Neural progenitor cell (in vitro differentiated cells): ENCODE measurements around the gene TOR4A. TPM values are rescaled to one million over a fixed set of nuclear protein-coding genes. Genes with fewer than 3 reads are reported as not detected.

ENCODE experiments used
- DNase-seq: peaks from one replicate; pipeline ENCODE4 v3.0.0-alpha.2; 2016; ENCODE audit warnings: low spot score
- H2AFZ ChIP-seq: fragments of 200-600 bp; sonication (generic); replicated peaks from 2 replicates; pipeline ENCODE4 v1.6.1; 2016; ENCODE audit warnings: antibody characterized with exemption
- H3F3A ChIP-seq: fragments of 200-600 bp; sonication (generic); 2 replicates; pipeline ENCODE4 v1.6.1; 2016; ENCODE audit warnings: antibody characterized with exemption, low read depth
- H3K27ac ChIP-seq: fragments of 200-600 bp; sonication (generic); 2 replicates; pipeline ENCODE4 v1.5.1; 2016; ENCODE audit warnings: mild to moderate bottlenecking
- H3K27me3 ChIP-seq: fragments of 200-600 bp; sonication (generic); 2 replicates; pipeline ENCODE4 v1.6.1; 2016; ENCODE audit warnings: mild to moderate bottlenecking, moderate library complexity
- H3K36me3 ChIP-seq: fragments of 200-600 bp; sonication (generic); 2 replicates; pipeline ENCODE4 v1.5.1; 2016
- H3K4me1 ChIP-seq: fragments of 200-600 bp; sonication (generic); 2 replicates; pipeline ENCODE4 v1.6.1; 2016; ENCODE audit warnings: mixed run types
- H3K4me2 ChIP-seq: fragments of 200-600 bp; sonication (generic); 2 replicates; pipeline ENCODE4 v1.6.1; 2016
- H3K4me3 ChIP-seq: fragments of 200-600 bp; sonication (generic); 2 replicates; pipeline ENCODE4 v1.5.1; 2016
- H3K79me2 ChIP-seq: fragments of 200-600 bp; sonication (generic); 2 replicates; pipeline ENCODE4 v1.6.1; 2016; ENCODE audit warnings: low read depth
- H3K9ac ChIP-seq: fragments of 200-600 bp; sonication (generic); 2 replicates; pipeline ENCODE4 v1.6.1; 2016
- H3K9me3 ChIP-seq: fragments of 200-600 bp; sonication (generic); 2 replicates; pipeline ENCODE4 v1.5.1; 2016; ENCODE audit warnings: low read depth
- H4K20me1 ChIP-seq: fragments of 200-600 bp; sonication (generic); 2 replicates; pipeline ENCODE4 v1.6.1; 2016; ENCODE audit warnings: low read depth
- H3K27ac Mint-ChIP-seq: 3 replicates; pipeline ENCODE4 v1.8.0; 2021; ENCODE audit warnings: mixed read lengths
- H3K27me3 Mint-ChIP-seq: 2 replicates; pipeline ENCODE4 v1.8.0; 2022; ENCODE audit warnings: low read depth, mild to moderate bottlenecking, inconsistent platforms, moderate library complexity, mixed read lengths; ENCODE audit not compliant: insufficient read depth
- H3K36me3 Mint-ChIP-seq: 3 replicates; pipeline ENCODE4 v1.8.0; 2021; ENCODE audit warnings: mixed read lengths
- H3K4me1 Mint-ChIP-seq: 3 replicates; pipeline ENCODE4 v1.8.0; 2021; ENCODE audit warnings: mixed read lengths
- H3K4me3 Mint-ChIP-seq: 3 replicates; pipeline ENCODE4 v1.8.0; 2021; ENCODE audit warnings: mild to moderate bottlenecking, moderate library complexity, mixed read lengths
- H3K9me3 Mint-ChIP-seq: 3 replicates; pipeline ENCODE4 v1.8.0; 2020; ENCODE audit warnings: mixed read lengths
- EZH2 ChIP-seq: fragments of 200-600 bp; sonication (generic); IDR thresholded peaks from 2 replicates; pipeline ENCODE4 v1.6.1; 2017; ENCODE audit warnings: antibody characterized with exemption, mild to moderate bottlenecking, moderate library complexity
- EZH2phosphoT487 ChIP-seq: fragments of 200-600 bp; sonication (generic); IDR thresholded peaks from 2 replicates; pipeline ENCODE4 v1.6.1; 2017; ENCODE audit warnings: antibody characterized with exemption
- total RNA-seq: library from RNA; depleted of rRNA; stranded (reverse); fragments of >200 nt; gene quantifications from 2 replicates; pipeline ENCODE4 v1.2.3, GENCODE V29; 2015; ENCODE audit warnings: low replicate concordance
- TF ChIP-seq, protein P1 (sequence below): fragments of 200-600 bp; sonication (generic); IDR thresholded peaks from 2 replicates; pipeline ENCODE4 v1.5.1; 2017; ENCODE audit warnings: antibody characterized with exemption, mild to moderate bottlenecking

The TOR4A gene
- total RNA-seq, 1 donor from 2014 or later: 0.39 TPM

DNA sequence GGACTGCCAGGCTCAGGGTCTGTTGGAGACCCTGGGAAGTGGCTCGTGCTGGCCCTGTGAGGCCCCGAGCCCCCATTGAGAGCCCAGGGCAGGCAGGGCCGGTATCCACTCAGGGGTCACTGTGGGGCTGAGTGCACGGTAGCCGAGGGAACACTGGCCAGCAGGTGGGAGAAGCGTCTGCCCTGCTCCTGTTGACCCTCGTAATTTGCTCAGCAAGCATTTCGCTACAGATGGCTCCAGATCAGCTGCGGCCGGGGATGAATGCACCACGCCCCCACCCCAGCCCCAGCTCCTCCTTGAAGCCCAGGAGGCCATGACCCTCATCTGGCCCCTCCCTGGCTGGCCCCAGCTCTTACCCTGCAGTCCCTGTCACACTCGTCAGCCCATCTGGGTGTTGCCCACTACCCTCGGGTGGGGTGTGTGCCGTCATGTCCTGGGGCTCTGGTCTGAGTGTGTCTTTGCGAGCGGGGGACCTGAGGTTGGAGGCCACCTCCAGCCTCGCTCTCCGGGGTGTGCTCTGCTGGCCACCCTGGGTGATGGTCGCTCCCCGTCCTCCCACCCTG is 30.6 kb downstream of the TOR4A start:
- no peak overlapping the region for H3K27ac Mint-ChIP-seq
- H3K4me1 Mint-ChIP-seq: peaks cover 34% of the 10 kb centered on the region
- Histone ChIP-seq H3K27me3 (peaks cover 9% of the 10 kb centered on the region), H3K4me1 (peaks cover 44% of the 10 kb centered on the region), H3K9me3 (no peaks in the 10 kb centered on the region), H3K4me2 (no peak overlapping the region), H3K27ac (no peak overlapping the region), H3K36me3 (no peaks in the 10 kb centered on the region), H3K79me2 (no peaks in the 10 kb centered on the region), H4K20me1 (peaks cover 9% of the 10 kb centered on the region), H2AFZ (no peak overlapping the region), H3K4me3 (no peak overlapping the region), H3K9ac (no peak overlapping the region), H3F3A (peaks cover 15% of the 10 kb centered on the region)
- TF ChIP-seq, protein P1, sequence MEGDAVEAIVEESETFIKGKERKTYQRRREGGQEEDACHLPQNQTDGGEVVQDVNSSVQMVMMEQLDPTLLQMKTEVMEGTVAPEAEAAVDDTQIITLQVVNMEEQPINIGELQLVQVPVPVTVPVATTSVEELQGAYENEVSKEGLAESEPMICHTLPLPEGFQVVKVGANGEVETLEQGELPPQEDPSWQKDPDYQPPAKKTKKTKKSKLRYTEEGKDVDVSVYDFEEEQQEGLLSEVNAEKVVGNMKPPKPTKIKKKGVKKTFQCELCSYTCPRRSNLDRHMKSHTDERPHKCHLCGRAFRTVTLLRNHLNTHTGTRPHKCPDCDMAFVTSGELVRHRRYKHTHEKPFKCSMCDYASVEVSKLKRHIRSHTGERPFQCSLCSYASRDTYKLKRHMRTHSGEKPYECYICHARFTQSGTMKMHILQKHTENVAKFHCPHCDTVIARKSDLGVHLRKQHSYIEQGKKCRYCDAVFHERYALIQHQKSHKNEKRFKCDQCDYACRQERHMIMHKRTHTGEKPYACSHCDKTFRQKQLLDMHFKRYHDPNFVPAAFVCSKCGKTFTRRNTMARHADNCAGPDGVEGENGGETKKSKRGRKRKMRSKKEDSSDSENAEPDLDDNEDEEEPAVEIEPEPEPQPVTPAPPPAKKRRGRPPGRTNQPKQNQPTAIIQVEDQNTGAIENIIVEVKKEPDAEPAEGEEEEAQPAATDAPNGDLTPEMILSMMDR: no peak
- TF ChIP-seq EZH2phosphoT487: no peak
- no peak for TF ChIP-seq EZH2
- peaks cover 2% of the 10 kb centered on the region for H3K27me3 Mint-ChIP-seq
- peak; percentile 47 for DNase-seq
- H3K9me3 Mint-ChIP-seq: no peaks in the 10 kb centered on the region
- H3K4me3 Mint-ChIP-seq: peak overlapping the region; percentile 38
- H3K36me3 Mint-ChIP-seq: no peaks in the 10 kb centered on the region

DNA sequence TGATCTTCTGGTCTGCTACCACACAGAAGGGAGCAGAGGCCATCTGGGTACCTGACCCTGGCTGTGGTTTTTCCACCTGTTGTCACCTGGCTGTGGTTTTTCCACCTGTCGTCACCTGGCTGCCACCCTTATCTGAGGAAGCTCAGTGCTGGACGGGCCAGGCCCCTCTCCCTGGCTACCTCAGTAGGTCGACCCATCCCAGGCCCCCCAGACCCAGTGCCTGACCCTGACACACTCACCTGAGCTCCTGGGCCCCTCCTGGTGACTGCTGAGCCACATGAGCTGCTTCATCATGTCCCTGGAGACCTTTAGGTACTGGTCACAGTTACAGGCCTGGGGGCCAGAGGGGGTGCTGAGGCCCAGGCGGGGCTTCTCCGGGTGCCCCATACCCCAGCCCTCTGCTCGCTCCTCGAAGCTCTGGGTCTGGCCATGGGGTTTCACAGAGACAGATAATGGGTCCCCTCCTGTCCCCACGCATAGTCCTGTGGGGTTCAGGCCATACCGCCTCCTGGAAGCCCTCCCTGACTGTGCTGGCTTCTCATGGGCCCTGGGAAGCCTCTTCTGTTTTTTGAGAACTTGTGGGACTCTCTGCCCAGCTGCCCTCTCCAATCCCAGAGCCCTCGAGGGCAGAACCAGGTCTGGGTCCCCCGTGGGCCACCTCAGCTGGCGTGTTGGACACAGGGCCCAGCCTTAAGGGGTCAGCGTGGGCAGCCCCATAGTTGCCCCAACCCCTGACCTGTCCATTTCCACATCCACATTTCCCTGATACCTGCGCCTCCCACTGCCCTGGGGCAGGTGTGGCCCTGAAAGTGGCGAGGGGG is 32.1 kb downstream of the TOR4A start:
- H4K20me1 ChIP-seq: peaks cover 3% of the 10 kb centered on the region
- H3K27ac Mint-ChIP-seq: no peak overlapping the region
- H3F3A ChIP-seq: peaks cover 20% of the 10 kb centered on the region
- no peak overlapping the region for H3K4me2 ChIP-seq
- H3K36me3 Mint-ChIP-seq: no peaks in the 10 kb centered on the region
- no peaks in the 10 kb centered on the region for H3K79me2 ChIP-seq
- DNase-seq: peak; percentile 1
- peaks cover 2% of the 10 kb centered on the region for H3K27me3 Mint-ChIP-seq
- H3K27ac ChIP-seq: no peak overlapping the region
- peaks cover 34% of the 10 kb centered on the region for H3K4me1 Mint-ChIP-seq
- H3K27me3 ChIP-seq: no peaks in the 10 kb centered on the region
- TF ChIP-seq, protein P1: no peak
- H2AFZ ChIP-seq: no peak overlapping the region
- H3K36me3 ChIP-seq: no peaks in the 10 kb centered on the region
- peaks cover 44% of the 10 kb centered on the region for H3K4me1 ChIP-seq
- H3K9me3 Mint-ChIP-seq: no peaks in the 10 kb centered on the region
- H3K4me3 Mint-ChIP-seq: no peak overlapping the region
- H3K9me3 ChIP-seq: no peaks in the 10 kb centered on the region
- H3K9ac ChIP-seq: no peak overlapping the region
- H3K4me3 ChIP-seq: no peak overlapping the region

DNA sequence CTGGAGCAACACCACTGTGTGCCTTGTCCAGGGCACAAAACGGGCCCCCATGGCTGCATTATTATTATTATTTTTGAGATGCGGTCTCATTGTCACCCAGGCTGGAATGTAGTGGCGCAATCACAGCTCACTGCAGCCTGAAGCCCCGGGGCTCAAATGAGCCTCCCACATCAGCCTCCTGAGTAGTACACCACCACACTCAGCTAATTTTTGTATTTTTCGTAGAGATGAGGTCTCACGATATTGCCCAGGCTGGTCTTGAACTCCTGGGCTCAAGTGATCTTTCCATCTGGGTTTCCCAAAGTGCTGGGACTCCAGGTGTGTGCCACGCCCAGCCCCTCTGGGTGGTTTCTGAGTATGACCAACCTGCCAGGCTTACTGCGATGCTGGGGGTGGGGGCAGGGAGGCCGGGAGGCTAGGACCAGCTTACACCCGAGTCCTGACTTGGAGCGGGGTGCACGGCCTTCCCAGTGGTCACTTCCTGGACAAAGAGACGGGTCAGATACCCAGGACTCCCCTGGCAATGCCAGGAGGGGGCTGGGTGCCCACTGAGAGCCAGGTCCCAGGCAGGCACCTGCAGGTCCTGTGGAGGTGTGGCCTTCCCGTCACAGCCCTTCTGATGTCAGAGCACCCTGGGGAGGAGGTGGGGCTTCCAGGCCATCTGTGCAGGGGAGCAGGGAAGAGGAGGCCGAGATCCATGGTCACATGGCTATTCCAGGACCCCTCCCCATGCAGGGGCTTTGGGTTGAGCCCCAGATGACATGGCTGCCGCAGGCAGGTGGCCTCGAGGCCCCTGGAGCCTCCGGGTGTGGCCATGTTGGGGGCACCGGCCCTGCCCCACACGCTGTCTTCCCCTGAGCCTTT is 32.9 kb downstream of the TOR4A start:
- Mint-ChIP-seq H3K27me3 (peaks cover 2% of the 10 kb centered on the region), H3K36me3 (no peaks in the 10 kb centered on the region), H3K27ac (no peak overlapping the region), H3K4me1 (peaks cover 34% of the 10 kb centered on the region), H3K4me3 (peak overlapping the region; percentile 21), H3K9me3 (no peaks in the 10 kb centered on the region)
- Histone ChIP-seq H3K4me2 (no peak overlapping the region), H3K9me3 (no peaks in the 10 kb centered on the region), H4K20me1 (no peaks in the 10 kb centered on the region), H3K4me1 (peaks cover 44% of the 10 kb centered on the region), H3K79me2 (no peaks in the 10 kb centered on the region), H3K27me3 (no peaks in the 10 kb centered on the region), H3F3A (peaks cover 13% of the 10 kb centered on the region), H2AFZ (no peak overlapping the region), H3K4me3 (no peak overlapping the region), H3K9ac (no peak overlapping the region), H3K36me3 (no peaks in the 10 kb centered on the region), H3K27ac (no peak overlapping the region)
- no peak for TF ChIP-seq EZH2
- TF ChIP-seq, protein P1: no peak
- TF ChIP-seq EZH2phosphoT487: no peak
- peak; percentile 18 for DNase-seq
